ENCODE data around the gene HMSD. TPM values are rescaled to one million over a fixed set of nuclear protein-coding genes. Genes with fewer than 3 reads are reported as not detected.

The HMSD gene
- total RNA-seq, 4 donors from 2014 or later: not detected

GRCh38 chr18:63906056-63906455 lies 43.0 kb upstream of the HMSD start:
- in situ Hi-C loops (cut with MboI; ENCODE audit: low sequenced_read_pairs in 4 of 4) (no loop called here), intact Hi-C loops (cut with DNase I; ENCODE audit: low total_unique reads) (no loop called here)
- Histone ChIP-seq H3K36me3 (no peaks in the 10 kb centered on the region), H3K27ac (no peak overlapping the region), H3K27me3 (no peaks in the 10 kb centered on the region), H3K4me3 (no peak overlapping the region), H3K9me3 (no peaks in the 10 kb centered on the region), H3K4me1 (no peaks in the 10 kb centered on the region)
- no peak for ATAC-seq
- DNase-seq: no peak
- TF ChIP-seq CTCF (IDR thresholded peaks at IDR 0.05 in 4 of 5, conservative IDR thresholded peaks at IDR 0.05 in 1 of 5) (no peak), POLR2A (IDR thresholded peaks at IDR 0.05) (no peak)

GRCh38 chr18:63907664-63908063 lies 41.4 kb upstream of the HMSD start, which contains the start of gene SERPINB10:
Gene SERPINB10 (plus strand): TSS chr18:63907958. CDS start chr18:63915511, 7,553 bp downstream.
- in situ Hi-C loops (cut with MboI; ENCODE audit: low sequenced_read_pairs in 4 of 4) (no loop called here), intact Hi-C loops (cut with DNase I; ENCODE audit: low total_unique reads) (no loop called here)
- H3K27ac ChIP-seq: no peak within 1 kb of the TSS
- H3K27me3 ChIP-seq: no peaks in the 10 kb centered on the region
- H3K4me3 ChIP-seq: no peak within 1 kb of the TSS
- H3K9me3 ChIP-seq: no peaks in the 10 kb centered on the region
- ATAC-seq (no peak), DNase-seq (no peak)
- TF ChIP-seq CTCF (IDR thresholded peaks at IDR 0.05 in 4 of 5, conservative IDR thresholded peaks at IDR 0.05 in 1 of 5) (no peak), POLR2A (IDR thresholded peaks at IDR 0.05) (no peak)
- H3K36me3 ChIP-seq: no peaks in the 10 kb centered on the region
- H3K4me1 ChIP-seq: no peaks in the 10 kb centered on the region

GRCh38 chr18:63908858-63909257 lies 40.2 kb upstream of the HMSD start:
- Histone ChIP-seq H3K27ac (no peak overlapping the region), H3K4me1 (no peaks in the 10 kb centered on the region), H3K36me3 (no peaks in the 10 kb centered on the region), H3K9me3 (no peaks in the 10 kb centered on the region), H3K27me3 (no peaks in the 10 kb centered on the region), H3K4me3 (no peak overlapping the region)
- in situ Hi-C loops (cut with MboI; ENCODE audit: low sequenced_read_pairs in 4 of 4) (no loop called here), intact Hi-C loops (cut with DNase I; ENCODE audit: low total_unique reads) (no loop called here)
- DNase-seq: no peak
- TF ChIP-seq POLR2A (IDR thresholded peaks at IDR 0.05): no peak
- no peak for TF ChIP-seq CTCF (IDR thresholded peaks at IDR 0.05 in 4 of 5, conservative IDR thresholded peaks at IDR 0.05 in 1 of 5)
- no peak for ATAC-seq

GRCh38 chr18:63909870-63910269 lies 39.2 kb upstream of the HMSD start:
- no peak overlapping the region for H3K4me3 ChIP-seq
- DNase-seq (no peak), ATAC-seq (no peak)
- H3K36me3 ChIP-seq: no peaks in the 10 kb centered on the region
- no peaks in the 10 kb centered on the region for H3K9me3 ChIP-seq
- no peaks in the 10 kb centered on the region for H3K27me3 ChIP-seq
- TF ChIP-seq CTCF (IDR thresholded peaks at IDR 0.05 in 4 of 5, conservative IDR thresholded peaks at IDR 0.05 in 1 of 5): no peak
- TF ChIP-seq POLR2A (IDR thresholded peaks at IDR 0.05): no peak
- H3K4me1 ChIP-seq: no peaks in the 10 kb centered on the region
- in situ Hi-C loops (cut with MboI; ENCODE audit: low sequenced_read_pairs in 4 of 4): no loop called here
- no peak overlapping the region for H3K27ac ChIP-seq
- intact Hi-C loops (cut with DNase I; ENCODE audit: low total_unique reads): no loop called here

- intact Hi-C loops (cut with DNase I; ENCODE audit: low total_unique reads): no loop called here
- no peak for DNase-seq
- in situ Hi-C loops (cut with MboI; ENCODE audit: low sequenced_read_pairs in 4 of 4): no loop called here
- Histone ChIP-seq H3K4me3 (no peak overlapping the region), H3K4me1 (no peaks in the 10 kb centered on the region), H3K27me3 (no peaks in the 10 kb centered on the region), H3K9me3 (no peaks in the 10 kb centered on the region), H3K27ac (no peak overlapping the region), H3K36me3 (no peaks in the 10 kb centered on the region)
- TF ChIP-seq CTCF (IDR thresholded peaks at IDR 0.05 in 4 of 5, conservative IDR thresholded peaks at IDR 0.05 in 1 of 5) (no peak), POLR2A (IDR thresholded peaks at IDR 0.05) (no peak)
- ATAC-seq: no peak
These were observed 31.3 kb upstream of the HMSD start for GRCh38 chr18:63917817-63918216.

All from gastrocnemius medialis (tissue), 4 donors.